Measurements from ENCODE around the gene LARP4. TPM values are rescaled to one million over a fixed set of nuclear protein-coding genes. Genes with fewer than 3 reads are reported as not detected.

LARP4 gene
- total RNA-seq, 4 donors from 2014 or later = 44.5 to 81.5 (median 58.4) TPM

- ATAC-seq (ENCODE audit: low FRiP score) (peak; percentile 46), DNase-seq (ENCODE audit: low spot score) (no peak)
- TF ChIP-seq, protein P1, sequence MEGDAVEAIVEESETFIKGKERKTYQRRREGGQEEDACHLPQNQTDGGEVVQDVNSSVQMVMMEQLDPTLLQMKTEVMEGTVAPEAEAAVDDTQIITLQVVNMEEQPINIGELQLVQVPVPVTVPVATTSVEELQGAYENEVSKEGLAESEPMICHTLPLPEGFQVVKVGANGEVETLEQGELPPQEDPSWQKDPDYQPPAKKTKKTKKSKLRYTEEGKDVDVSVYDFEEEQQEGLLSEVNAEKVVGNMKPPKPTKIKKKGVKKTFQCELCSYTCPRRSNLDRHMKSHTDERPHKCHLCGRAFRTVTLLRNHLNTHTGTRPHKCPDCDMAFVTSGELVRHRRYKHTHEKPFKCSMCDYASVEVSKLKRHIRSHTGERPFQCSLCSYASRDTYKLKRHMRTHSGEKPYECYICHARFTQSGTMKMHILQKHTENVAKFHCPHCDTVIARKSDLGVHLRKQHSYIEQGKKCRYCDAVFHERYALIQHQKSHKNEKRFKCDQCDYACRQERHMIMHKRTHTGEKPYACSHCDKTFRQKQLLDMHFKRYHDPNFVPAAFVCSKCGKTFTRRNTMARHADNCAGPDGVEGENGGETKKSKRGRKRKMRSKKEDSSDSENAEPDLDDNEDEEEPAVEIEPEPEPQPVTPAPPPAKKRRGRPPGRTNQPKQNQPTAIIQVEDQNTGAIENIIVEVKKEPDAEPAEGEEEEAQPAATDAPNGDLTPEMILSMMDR (IDR thresholded peaks at IDR 0.05) = no peak
Measured at GRCh38 chr12:50401500-50402081, 906 bp downstream of the LARP4 start.

DNA sequence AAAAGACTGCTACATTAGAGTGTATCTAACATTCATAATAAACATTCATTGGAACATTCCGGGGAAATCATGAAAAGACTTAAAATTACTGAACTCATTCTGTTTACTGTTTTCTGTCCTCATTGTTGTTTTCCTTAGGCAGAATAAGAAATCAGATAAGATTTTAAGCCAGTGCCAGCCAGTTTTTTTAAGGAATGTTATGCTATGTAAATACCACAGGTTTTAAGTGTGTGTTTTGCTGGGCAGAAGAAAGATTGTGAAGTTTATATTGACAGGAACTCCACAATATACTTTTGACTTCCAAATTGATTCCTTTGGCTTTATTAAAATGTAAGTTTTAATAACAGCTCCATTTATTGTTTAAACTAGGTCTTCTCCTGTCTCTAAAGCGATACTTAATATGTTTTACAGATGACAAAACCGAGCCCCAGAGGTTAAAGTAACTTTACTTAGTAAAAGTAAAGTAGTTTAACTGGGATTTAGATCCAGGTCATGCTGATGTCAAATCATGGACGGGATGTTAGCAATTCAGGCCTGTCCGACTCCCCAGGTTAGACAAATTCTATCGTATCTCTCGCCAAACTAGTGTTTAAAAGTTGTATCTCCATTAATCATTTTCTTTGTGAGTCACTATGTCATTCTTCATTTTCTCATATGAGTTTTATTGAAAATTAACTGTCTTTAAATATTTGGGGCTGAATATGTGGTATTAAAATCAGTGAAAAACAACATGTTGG lies 1.7 kb downstream of the LARP4 start:
- no peak for DNase-seq (ENCODE audit: low spot score)
- ATAC-seq (ENCODE audit: low FRiP score) = no peak
- TF ChIP-seq, protein P1 (IDR thresholded peaks at IDR 0.05) = no peak

DNA sequence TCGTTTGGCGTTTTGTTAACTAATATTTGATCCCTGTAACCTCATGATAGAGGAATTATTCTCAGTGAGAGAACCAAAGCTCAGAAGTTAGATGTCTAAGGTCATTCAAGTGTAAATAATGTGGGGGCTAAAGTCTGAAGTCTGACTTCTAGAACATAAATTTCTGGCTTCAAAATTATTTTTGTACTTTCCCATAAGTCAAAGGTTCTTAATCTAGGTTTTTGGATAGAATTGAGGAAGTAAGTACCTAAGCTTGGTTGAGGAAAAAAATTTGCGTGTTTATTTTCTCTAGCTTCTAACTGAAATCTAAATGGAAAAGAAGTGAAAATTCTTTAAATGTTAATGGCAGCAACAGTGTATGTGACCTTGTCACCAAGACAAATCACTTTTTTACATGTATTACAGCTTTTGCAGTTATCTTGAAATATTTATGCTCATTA lies 2.3 kb downstream of the LARP4 start:
- DNase-seq (ENCODE audit: low spot score) (no peak), ATAC-seq (ENCODE audit: low FRiP score) (no peak)
- TF ChIP-seq, protein P1 (IDR thresholded peaks at IDR 0.05) = no peak

DNA sequence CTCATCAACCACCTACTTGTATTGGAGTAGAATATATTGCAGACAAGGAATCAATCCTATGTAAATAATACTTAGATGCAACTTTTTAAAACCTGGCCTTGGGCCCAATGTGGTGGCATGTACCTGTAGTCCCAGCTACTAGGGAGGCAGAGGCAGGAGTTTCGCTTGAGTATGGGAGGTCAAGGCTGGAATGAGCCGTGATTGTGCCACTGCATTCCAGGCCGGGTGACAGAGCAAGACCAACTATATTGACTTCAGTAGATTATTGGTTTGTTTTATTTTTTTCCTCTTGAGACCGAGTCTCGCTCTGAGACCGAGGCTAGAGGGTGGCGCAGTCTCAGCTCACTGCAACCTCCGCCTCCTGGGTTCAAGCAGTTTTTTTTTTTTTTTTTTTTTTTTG lies 3.6 kb downstream of the LARP4 start:
- TF ChIP-seq, protein P1 (IDR thresholded peaks at IDR 0.05) = no peak
- ATAC-seq (ENCODE audit: low FRiP score) = no peak
- DNase-seq (ENCODE audit: low spot score) = no peak

GRCh38 chr12:50411051-50411660 lies 10.5 kb downstream of the LARP4 start:
- ATAC-seq (ENCODE audit: low FRiP score) = no peak
- DNase-seq (ENCODE audit: low spot score) = no peak
- TF ChIP-seq, protein P1 (IDR thresholded peaks at IDR 0.05) = no peak

GRCh38 chr12:50415899-50416479 lies 15.3 kb downstream of the LARP4 start:
- TF ChIP-seq, protein P1 (IDR thresholded peaks at IDR 0.05) = no peak
- no peak for DNase-seq (ENCODE audit: low spot score)
- no peak for ATAC-seq (ENCODE audit: low FRiP score)

All from omental fat pad (tissue), 4 donors.